GM04504 (cell line): ENCODE measurements around the gene ZKSCAN8.
"Not testable (repeated sequence)": the region's sequence is repeated elsewhere in the genome, so short reads cannot be mapped to it uniquely, and the experiment has no call there.

ENCODE experiments used
- DNase-seq: peaks from one replicate; pipeline ENCODE4 v3.0.0-alpha.2; 2012; ENCODE audit warnings: low read depth

ZKSCAN8 gene

DNA sequence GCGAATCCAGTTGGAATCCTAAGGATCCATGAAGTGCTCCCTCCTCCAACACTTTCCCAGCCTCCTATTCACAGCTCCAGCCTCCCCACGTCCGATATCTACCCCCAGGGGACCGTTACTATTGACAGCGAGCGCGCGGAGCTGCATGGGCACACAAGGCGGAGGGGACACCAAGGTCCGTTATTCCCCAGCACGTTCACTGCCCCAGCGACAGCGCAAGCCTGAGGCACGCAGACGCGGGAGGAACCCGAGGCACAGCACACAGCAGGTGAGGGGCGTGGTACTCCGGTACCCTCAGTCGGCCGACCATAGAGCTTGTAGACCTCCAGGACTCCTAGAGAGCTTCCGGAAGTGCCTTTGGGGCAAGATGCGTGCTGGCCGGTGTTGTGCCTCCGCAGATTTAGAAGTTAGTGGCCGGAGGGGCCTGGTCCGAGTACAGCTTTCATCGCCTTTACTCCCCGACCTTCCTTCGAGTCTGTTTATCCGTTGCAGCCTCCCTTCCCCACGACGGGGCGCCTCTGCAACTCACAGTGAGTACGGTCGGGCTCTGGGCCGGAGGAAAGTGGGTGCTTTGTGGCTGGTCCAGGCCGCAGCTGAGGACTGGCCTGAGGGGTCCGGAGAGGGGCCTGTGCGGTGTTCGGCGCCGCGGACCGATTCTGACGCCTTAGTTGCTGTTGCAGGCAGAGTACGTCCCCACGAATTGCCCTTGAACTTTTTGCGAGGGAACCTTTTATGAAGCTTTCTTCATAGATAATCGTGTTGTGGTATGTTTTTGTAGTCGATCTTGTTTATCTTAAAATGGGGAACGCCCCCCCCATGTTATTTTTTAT, at the start of gene ZKSCAN8:
ZKSCAN8 (plus strand) TSS at position 384 of the 830 bp plus-strand sequence. CDS start 6,525 bp downstream, outside the sequence.
- DNase-seq, result peak; percentile 64

DNA sequence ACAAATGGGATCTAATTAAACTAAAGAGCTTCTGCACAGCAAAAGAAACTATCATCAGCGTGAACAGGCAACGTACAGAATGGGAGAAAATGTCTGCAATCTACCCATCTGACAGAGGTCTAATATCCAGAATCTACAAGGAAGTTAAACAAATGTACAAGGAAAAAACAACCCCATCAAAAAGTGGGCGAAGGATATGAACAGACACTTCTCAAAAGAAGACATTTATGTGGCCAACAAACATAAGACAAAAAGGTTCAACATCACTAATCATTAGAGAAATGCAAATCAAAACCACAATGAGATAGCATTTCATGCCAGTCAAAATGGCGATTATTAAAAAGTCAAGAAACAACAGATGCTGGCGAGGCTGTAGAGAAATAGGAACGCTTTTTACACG, 39.5 kb upstream of the ZKSCAN8 start:
- DNase-seq, result not testable (repeated sequence)

GRCh38 chr6:28102699-28103098, 39.0 kb upstream of the ZKSCAN8 start:
- DNase-seq, result not testable (repeated sequence)

DNA sequence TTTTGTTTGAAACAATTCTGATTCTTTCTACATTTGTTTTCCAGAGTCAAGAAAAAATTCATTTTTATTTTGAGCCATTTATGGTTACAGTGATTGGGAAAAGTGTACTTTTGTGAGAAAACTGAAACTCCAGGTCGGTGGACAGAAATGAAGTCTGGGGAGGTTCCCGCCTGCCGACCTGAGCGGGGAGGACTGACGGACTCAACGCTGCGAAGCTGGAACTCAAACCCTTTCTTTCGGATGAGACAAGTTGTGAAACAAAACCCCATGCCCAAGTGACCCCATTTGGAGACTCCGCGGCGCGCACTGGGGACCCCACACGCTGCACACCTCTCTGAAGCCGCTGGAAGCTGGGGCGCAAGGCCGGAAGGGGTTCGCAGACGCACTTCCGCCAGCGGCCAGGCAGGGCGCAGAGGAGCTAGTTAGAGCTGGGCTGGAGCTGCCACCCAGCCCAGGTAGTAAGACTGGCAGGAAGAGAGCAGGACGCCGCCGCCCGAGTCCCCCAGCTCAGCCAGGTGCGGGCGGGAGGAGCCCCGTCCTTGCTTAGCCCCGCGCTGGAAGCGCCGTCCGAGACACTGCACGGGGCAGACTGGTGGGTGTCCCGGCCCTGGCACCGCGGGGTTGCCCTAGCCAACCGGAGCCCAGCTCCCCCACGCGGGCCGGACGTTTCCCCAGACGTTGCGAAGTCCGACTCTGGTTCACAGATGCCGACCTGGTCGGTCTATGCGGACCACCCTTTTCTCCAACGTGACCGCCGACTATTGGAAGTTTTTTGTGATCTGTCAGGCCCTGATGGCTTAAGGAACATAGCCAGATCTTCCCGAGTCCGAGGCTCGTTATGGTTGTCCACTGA, 37.1 kb upstream of the ZKSCAN8 start:
- peak; percentile 35 for DNase-seq

DNA sequence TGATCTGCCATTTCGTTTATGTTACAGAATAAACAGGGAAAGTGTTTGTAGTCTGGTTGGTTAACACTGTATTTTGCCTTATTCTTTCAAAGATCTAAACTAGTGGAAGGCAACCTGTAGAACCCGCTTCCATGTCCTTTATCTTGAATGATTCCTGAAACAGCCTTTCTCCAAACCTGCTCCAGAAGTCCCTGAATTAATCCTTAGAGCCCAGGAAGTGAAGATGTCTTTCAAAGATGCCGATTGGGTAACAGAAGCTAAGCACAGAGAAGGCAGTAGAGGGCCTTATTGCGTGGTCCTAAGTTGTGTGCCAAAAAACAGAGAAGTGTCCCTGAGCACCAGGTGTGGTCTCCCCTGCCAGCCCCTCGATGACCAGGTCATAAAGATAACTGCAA, 36.4 kb upstream of the ZKSCAN8 start:
- no peak for DNase-seq

- no peak for DNase-seq
These were observed 34.2 kb upstream of the ZKSCAN8 start for GRCh38 chr6:28107506-28107905.

DNA sequence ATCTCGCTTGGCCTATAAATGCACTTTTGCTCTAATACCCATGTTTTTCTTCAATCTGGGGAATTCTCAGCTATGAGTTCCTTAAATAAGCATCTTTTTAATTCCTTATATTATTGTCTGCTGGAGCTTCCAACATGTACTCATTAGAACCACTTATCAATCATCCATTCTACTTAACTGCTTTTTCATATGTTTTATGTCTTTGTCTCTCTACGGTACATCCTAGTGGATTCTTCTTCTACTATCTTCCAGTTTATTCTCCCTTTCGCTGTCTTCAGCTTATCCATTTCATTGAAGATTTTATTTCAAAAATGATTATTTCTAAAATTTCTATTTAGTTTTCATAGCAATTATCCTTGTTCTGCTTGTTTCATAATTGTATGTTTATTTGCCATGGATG, 29.7 kb upstream of the ZKSCAN8 start:
- no peak for DNase-seq

- DNase-seq, result no peak
These were observed 25.9 kb upstream of the ZKSCAN8 start for GRCh38 chr6:28115799-28116198.

GRCh38 chr6:28117386-28118050, 24.2 kb upstream of the ZKSCAN8 start:
- DNase-seq, result no peak

GRCh38 chr6:28118217-28118616, 23.5 kb upstream of the ZKSCAN8 start:
- DNase-seq, result no peak

GRCh38 chr6:28121876-28122275, 19.8 kb upstream of the ZKSCAN8 start:
- DNase-seq, result no peak

DNA sequence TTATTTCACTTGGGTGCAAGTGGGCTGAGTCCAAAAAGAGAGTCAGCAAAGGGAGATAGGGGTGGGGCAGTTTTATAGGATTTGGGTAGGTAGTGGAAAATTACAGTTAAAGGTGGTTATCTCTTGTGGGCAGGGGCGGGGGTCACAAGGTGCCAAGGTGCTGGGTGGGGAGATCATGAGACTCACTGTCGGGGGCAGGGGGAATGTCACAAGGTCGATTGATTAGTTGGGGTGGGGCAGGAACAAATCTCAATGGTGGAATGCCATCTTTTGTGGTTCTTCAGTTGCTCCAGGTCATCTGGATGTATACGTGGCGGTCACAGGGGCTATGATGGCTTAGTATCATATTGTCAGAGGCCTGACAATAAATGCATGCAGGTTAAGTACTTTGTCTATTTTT, 19.4 kb upstream of the ZKSCAN8 start:
- not testable (repeated sequence) for DNase-seq

- DNase-seq, result no peak
These were observed 17.2 kb upstream of the ZKSCAN8 start, which contains the start of gene ZSCAN16 for GRCh38 chr6:28124350-28124970. ZSCAN16 (plus strand) TSS chr6:28124609; CDS start chr6:28125444, 835 bp downstream.

DNA sequence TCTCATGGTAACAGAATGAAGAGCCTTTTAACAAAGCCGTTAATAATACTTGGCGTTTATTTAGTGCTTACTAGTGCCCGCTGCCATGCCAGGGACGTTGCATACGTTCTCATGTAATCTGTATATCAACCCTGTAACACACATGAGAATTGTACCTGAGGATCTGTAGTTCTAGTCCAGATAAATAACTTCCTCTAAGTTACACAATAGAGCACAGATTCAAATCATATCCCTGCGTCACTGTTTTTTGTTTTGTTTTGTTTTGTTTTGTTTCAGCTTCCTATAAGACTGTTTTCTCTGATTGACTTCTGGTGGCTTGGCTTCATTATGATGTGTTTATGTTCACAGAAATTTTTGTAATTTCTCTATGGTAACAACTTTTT, 16.7 kb upstream of the ZKSCAN8 start:
- no peak for DNase-seq

DNA sequence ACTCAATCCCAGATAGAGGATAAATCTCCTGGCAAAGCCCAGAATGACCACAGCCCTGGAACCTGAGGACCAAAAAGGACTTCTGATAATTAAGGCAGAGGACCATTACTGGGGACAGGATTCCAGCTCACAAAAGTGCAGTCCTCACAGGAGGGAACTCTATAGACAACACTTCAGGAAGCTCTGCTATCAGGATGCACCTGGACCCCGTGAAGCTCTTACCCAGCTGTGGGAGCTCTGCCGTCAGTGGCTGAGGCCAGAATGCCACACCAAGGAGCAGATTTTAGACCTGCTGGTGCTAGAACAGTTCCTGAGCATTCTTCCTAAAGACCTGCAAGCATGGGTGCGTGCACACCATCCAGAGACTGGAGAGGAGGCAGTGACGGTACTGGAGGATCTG, 16.3 kb upstream of the ZKSCAN8 start:
- no peak for DNase-seq

GRCh38 chr6:28134015-28134414, 7.7 kb upstream of the ZKSCAN8 start:
- DNase-seq, result no peak

DNA sequence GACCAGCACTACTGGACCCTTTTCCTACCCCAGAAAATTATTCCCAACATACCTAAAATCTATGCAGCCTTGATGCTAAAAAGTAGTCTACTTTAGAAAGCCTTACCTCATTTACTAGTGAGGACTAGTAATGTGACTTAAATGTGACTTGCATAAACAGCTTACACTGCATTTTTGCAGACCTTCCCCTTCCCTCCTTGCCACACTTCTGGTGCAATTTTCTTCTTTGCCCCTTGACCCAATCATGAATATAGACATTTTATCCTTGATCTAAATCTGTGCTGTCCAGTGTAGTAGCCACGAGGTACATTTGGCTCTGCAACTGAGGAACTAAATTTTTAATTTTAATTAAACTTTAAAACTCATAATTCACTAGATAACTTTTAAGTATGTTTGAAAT, 7.0 kb upstream of the ZKSCAN8 start:
- no peak for DNase-seq

- no peak for DNase-seq
These were observed 6.3 kb upstream of the ZKSCAN8 start for GRCh38 chr6:28135393-28135792.

GRCh38 chr6:28136585-28137504, 4.8 kb upstream of the ZKSCAN8 start:
- peak; percentile 91 for DNase-seq

DNA sequence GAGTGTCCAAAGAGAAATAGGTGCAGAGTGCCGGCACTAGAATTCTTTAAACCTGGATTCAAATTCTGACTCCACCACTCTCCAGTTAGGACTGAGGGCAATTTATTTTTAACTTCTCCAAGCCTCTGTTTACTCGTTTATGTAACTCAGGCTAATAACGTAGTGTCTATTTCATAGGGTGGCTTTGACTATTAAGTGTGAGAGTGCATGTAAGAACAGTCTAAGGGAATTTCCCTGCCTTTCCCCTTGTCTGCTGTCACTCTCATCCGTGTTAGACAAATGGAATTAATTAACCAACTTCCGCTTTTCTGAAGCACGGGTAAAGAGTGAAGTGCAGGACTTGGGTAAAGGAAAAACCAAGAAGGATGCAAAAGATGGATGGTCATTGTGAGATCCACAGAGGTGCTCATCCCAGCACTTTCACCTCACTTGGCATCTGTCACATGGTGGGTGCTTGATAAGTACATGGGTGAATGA, 4.1 kb upstream of the ZKSCAN8 start:
- DNase-seq, result no peak
